Upper lobe of left lung (tissue), 4 donors: Measurements from ENCODE around the gene ZNF316.

Experiments
- CTCF ChIP-seq, 6 experiments: fragments of 450-650 bp in 4 of 6; fragments of 200-600 bp in 2 of 6; sonication (generic) in 2 of 6; IDR thresholded peaks; one replicate each; pipeline ENCODE4 v1.5.1; 2016 to 2019; ENCODE audit warnings: antibody characterized with exemption in 6 of 6
- EP300 ChIP-seq, 4 donors: sonication (generic); formaldehyde crosslinking; IDR thresholded peaks; one replicate each; pipeline ENCODE4 v1.5.1; 2017; ENCODE audit warnings: antibody characterized with exemption in 4 of 4, control low read depth in 2 of 4
- POLR2A ChIP-seq, 4 donors: fragments of 450-650 bp; IDR thresholded peaks; one replicate each; pipeline ENCODE4 v1.5.1; 2016 to 2017; ENCODE audit warnings: antibody characterized with exemption in 4 of 4, mild to moderate bottlenecking in 2 of 4
- POLR2AphosphoS5 ChIP-seq, 2 donors: sonication (generic); formaldehyde crosslinking; IDR thresholded peaks; one replicate each; pipeline ENCODE4 v1.5.1; 2017; ENCODE audit warnings: antibody characterized with exemption in 2 of 2

- TF ChIP-seq CTCF (IDR thresholded peaks at IDR 0.05) (no peak), POLR2AphosphoS5 (IDR thresholded peaks at IDR 0.05) (no peak), POLR2A (IDR thresholded peaks at IDR 0.05) (no peak), EP300 (IDR thresholded peaks at IDR 0.05) (no peak)
Measured at GRCh38 chr7:6652446-6653011, 15.4 kb downstream of the ZNF316 start.
